ENCODE data around the gene CYP2C9. TPM values are rescaled to one million over a fixed set of nuclear protein-coding genes. Genes with fewer than 3 reads are reported as not detected.

CYP2C9 gene
- total and polyA plus RNA-seq, 10 of the 15 experiments (the other 5 are each of a cell fraction or from before 2014, with no cell fraction given), result 0.04 to 0.23 (median 0.06) TPM; not detected in 7

GRCh38 chr10:95039281-95039680 is 100.8 kb downstream of the CYP2C9 start:
- Histone ChIP-seq H3K27me3 (replicated peaks in 1 of 2; ENCODE audit: control insufficient read depth in 2 of 2, insufficient read depth in 2 of 2, low read length in 1 of 2) (no peaks in the 10 kb centered on the region), H3K4me3 (no peak overlapping the region), H3K27ac (ENCODE audit: control insufficient read depth, insufficient read depth) (no peak overlapping the region), H3K9me3 (replicated peaks; ENCODE audit: control insufficient read depth, insufficient read depth, low read length) (no peaks in the 10 kb centered on the region), H3K36me3 (ENCODE audit: control insufficient read depth in 2 of 2, insufficient read depth in 2 of 2, low read length in 1 of 2) (no peaks in the 10 kb centered on the region), H3K79me2 (ENCODE audit: control insufficient read depth, insufficient read depth, low read length) (no peaks in the 10 kb centered on the region), H3K4me1 (ENCODE audit: control insufficient read depth, insufficient read depth, low read length) (no peaks in the 10 kb centered on the region), H3K4me2 (ENCODE audit: control insufficient read depth, insufficient read depth) (no peak overlapping the region), H2AFZ (ENCODE audit: control insufficient read depth, low read depth, low read length) (no peak overlapping the region), H3K9ac (ENCODE audit: control insufficient read depth, insufficient read depth, low read length) (no peak overlapping the region), H4K20me1 (ENCODE audit: control insufficient read depth, insufficient read depth) (no peaks in the 10 kb centered on the region)
- no TSS peak for BruUV-seq (replicated peaks)
- ATAC-seq (no peak), FAIRE-seq (no peak), DNase-seq (ENCODE audit: low read depth, low spot score) (no peak)
- ChIA-PET SMC1A (ENCODE audit: uncharacterized antibody, unreplicated experiment) (no interaction called here), CTCF (no interaction called here), RAD21 (ENCODE audit: unreplicated experiment) (no interaction called here), POLR2A (no interaction called here)
- 49% methylated on average over 2 of the region's 2 CpGs for WGBS (ENCODE audit: insufficient coverage, insufficient replicate concordance, low lambda C conversion rate, missing lambda C conversion rate)
- no peak for TF ChIP-seq RBBP5 (conservative IDR thresholded peaks at IDR 0.05)
- no peak for TF ChIP-seq KAT2A (conservative IDR thresholded peaks at IDR 0.05; ENCODE audit: control insufficient read depth, low read depth, low read length)
- TF ChIP-seq ZNF592 (IDR thresholded peaks at IDR 0.05), result no peak
- TF ChIP-seq FOXM1 (IDR thresholded peaks at IDR 0.05; ENCODE audit: low read depth, low read length), result no peak
- TF ChIP-seq RB1 (IDR thresholded peaks at IDR 0.05; ENCODE audit: borderline replicate concordance), result no peak
- TF ChIP-seq WRNIP1 (IDR thresholded peaks at IDR 0.05; ENCODE audit: borderline replicate concordance, low read depth, low read length), result no peak
- TF ChIP-seq PAX8 (IDR thresholded peaks at IDR 0.05), result no peak
- no peak for TF ChIP-seq JUND (IDR thresholded peaks at IDR 0.05; ENCODE audit: low read depth, low read length)
- TF ChIP-seq MYC (IDR thresholded peaks at IDR 0.05; ENCODE audit: insufficient read depth, insufficient read length, insufficient replicate concordance, low read length, severe bottlenecking), result no peak
- TF ChIP-seq NR2F1 (conservative IDR thresholded peaks at IDR 0.05), result no peak
- TF ChIP-seq YY1 (IDR thresholded peaks at IDR 0.05; ENCODE audit: low read depth, low read length), result no peak
- TF ChIP-seq RELB (IDR thresholded peaks at IDR 0.05; ENCODE audit: low read depth), result no peak
- TF ChIP-seq ESRRA (IDR thresholded peaks at IDR 0.05; ENCODE audit: low read length), result no peak
- no peak for TF ChIP-seq EGR1 (IDR thresholded peaks at IDR 0.05; ENCODE audit: borderline replicate concordance in 1 of 2, low read depth in 2 of 2, low read length in 2 of 2)
- TF ChIP-seq RELA (IDR thresholded peaks at IDR 0.05; ENCODE audit: borderline replicate concordance, partially characterized antibody), result no peak
- intact Hi-C loops (cut with micrococcal nuclease; ENCODE audit: unreplicated experiment) (no loop called here), in situ Hi-C loops (cut with MboI) (no loop called here)
